Thymus (tissue), 11 donors: ENCODE results near the gene ZNF385B. TPM values are rescaled to one million over a fixed set of nuclear protein-coding genes. Genes with fewer than 3 reads are reported as not detected.

Source experiments
- DNase-seq, 9 donors: peaks; one replicate each; pipeline ENCODE4 v3.0.0-alpha.2; 2013; ENCODE audit warnings: low spot score in 9 of 9, low read depth in 6 of 9, missing footprints in 1 of 9
- H3K27ac ChIP-seq, 2 donors: one replicate each; pipeline ENCODE4 v1.5.1; 2013; ENCODE audit warnings: control low read depth in 1 of 2, low read depth in 1 of 2, low read length in 1 of 2, mild to moderate bottlenecking in 1 of 2, moderate library complexity in 1 of 2
- H3K27me3 ChIP-seq, 2 donors: one replicate each; pipeline ENCODE4 v1.5.1; 2013; ENCODE audit warnings: low read length in 1 of 2; ENCODE audit not compliant: control insufficient read depth in 2 of 2, insufficient read depth in 1 of 2
- H3K36me3 ChIP-seq, 2 donors: one replicate each; pipeline ENCODE4 v1.5.1; 2013; ENCODE audit warnings: low read length in 1 of 2, mild to moderate bottlenecking in 1 of 2, moderate library complexity in 1 of 2; ENCODE audit not compliant: control insufficient read depth in 2 of 2, insufficient read depth in 2 of 2
- H3K4me1 ChIP-seq, 2 donors: one replicate each; pipeline ENCODE4 v1.5.1; 2013; ENCODE audit warnings: low read length in 2 of 2; ENCODE audit not compliant: control insufficient read depth in 2 of 2, insufficient read depth in 2 of 2
- H3K4me3 ChIP-seq, 2 donors: one replicate each; pipeline ENCODE4 v1.5.1; 2013; ENCODE audit warnings: low read length in 2 of 2, control low read depth in 1 of 2, mild to moderate bottlenecking in 1 of 2
- H3K9me3 ChIP-seq, 2 donors: one replicate each; pipeline ENCODE4 v1.5.1; 2013; ENCODE audit warnings: low read length in 1 of 2, mild to moderate bottlenecking in 1 of 2; ENCODE audit not compliant: control insufficient read depth in 2 of 2, insufficient read depth in 1 of 2
- WGBS: extraction: QIAGEN DNeasy Blood & Tissue Kit; methylation state at CpG from one replicate; pipeline ENCODE4 v1.1.7; 2013; 5-methylcytosine and 5-hydroxymethylcytosine counted together
- polyA plus RNA-seq: library from polyadenylated mRNA; stranded (reverse); fragments of 200-250 nt; gene quantifications from one replicate; pipeline ENCODE4 v1.2.3, GENCODE V29; 2013
- total RNA-seq: library from RNA; stranded (reverse); fragments of 120-200 nt; gene quantifications from one replicate; pipeline ENCODE4 v1.2.4, GENCODE V29; 2013
- donor health status: healthy.

ZNF385B gene
- total and polyA plus RNA-seq, 2 donors: 0.14 to 2.0 TPM

DNA sequence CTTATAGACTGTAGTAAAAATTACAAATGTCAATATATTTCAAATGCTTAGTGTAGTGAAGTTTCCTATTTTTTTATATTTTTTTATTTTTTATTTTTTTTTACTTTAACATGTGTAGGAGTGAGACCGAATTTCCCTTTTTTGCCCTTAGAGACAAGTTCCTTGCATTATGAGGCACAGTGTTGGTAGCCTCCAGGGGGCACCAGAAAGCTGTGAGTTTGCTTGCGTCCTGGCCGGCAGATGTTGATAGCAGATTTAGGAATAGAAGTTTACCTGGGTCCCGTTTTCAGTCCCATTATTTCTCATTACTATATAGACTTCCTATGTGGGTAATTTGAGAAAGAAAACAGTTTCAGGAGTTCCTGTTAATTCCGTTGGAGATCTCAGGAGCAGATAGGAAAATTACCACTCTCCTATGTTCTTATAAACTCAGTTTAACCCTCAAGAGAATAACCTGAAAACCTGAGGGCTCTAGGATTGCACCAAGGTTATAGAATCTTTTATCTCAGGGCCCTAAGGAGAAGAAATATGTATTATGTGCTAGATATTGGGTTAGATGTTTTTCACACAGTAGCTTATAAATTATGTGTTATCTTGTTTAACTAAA is 439.3 kb downstream of the ZNF385B start:
- H3K9me3 ChIP-seq: no peaks in the 10 kb centered on the region
- peak in 6 of 9 donors; percentile 9 to 54 (median 24) for DNase-seq
- WGBS: 9% methylated on average over 5 of the region's 5 CpGs

DNA sequence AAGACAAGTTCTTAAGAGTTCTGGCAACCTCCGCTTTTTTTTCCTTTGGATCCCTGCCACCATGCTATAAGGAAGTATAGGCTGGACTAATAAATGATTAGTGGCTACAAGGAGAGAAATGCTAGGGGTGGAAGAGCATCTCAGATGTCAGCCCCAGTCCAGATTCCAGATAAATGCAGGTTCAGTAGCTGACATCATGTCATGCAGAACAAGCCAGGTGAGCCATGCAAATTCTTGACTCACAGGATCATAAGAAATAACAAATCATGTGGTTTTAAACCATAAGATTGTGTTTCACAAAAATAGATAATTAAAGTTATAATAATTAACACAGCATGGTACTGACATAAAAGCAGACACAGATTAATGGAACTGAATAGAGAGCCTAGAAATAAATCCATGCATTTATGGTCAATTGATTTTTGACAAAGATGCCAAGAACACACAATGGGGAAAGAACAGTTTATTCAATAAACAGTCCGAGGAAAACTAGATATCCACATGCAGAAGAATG is 443.9 kb downstream of the ZNF385B start:
- Histone ChIP-seq H3K27me3 (no peaks in the 10 kb centered on the region), H3K27ac (no peak overlapping the region), H3K36me3 (no peaks in the 10 kb centered on the region), H3K4me3 (no peak overlapping the region), H3K9me3 (no peaks in the 10 kb centered on the region), H3K4me1 (no peaks in the 10 kb centered on the region)
- no peak for DNase-seq
- WGBS: 66% methylated on average over 2 of the region's 2 CpGs

More for the DNA sequence above, 439.3 kb downstream of the ZNF385B start:
- no peaks in the 10 kb centered on the region for H3K4me1 ChIP-seq
- H3K27me3 ChIP-seq: peaks cover 0 to 4% of the 10 kb centered on the region in 2 donors
- no peak overlapping the region for H3K4me3 ChIP-seq
- H3K36me3 ChIP-seq: no peaks in the 10 kb centered on the region
- H3K27ac ChIP-seq: no peak overlapping the region

DNA sequence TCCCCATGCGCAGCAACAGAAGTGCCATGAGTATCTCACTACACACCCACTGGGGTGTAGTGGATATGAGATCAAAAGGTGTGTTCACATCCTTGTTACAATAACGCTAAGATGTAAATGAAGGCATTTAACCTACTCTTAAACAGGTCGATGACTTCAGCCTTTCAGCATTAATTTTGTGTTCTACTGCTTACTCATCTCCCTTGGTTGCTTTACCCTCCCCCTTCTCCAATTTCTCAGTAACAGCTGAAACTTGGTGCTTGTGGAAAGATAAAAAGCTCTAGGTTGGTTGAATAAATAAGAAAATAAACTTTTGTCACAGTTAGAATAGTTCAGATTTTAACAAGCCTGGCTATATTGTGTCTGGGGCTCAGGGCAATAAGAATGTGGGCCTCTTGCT is 449.3 kb downstream of the ZNF385B start:
- Histone ChIP-seq H3K4me3 (no peak overlapping the region), H3K4me1 (no peaks in the 10 kb centered on the region), H3K27me3 (no peaks in the 10 kb centered on the region), H3K9me3 (no peaks in the 10 kb centered on the region), H3K27ac (no peak overlapping the region), H3K36me3 (no peaks in the 10 kb centered on the region)
- WGBS: 92% methylated on average over 3 of the region's 3 CpGs
- DNase-seq: no peak

DNA sequence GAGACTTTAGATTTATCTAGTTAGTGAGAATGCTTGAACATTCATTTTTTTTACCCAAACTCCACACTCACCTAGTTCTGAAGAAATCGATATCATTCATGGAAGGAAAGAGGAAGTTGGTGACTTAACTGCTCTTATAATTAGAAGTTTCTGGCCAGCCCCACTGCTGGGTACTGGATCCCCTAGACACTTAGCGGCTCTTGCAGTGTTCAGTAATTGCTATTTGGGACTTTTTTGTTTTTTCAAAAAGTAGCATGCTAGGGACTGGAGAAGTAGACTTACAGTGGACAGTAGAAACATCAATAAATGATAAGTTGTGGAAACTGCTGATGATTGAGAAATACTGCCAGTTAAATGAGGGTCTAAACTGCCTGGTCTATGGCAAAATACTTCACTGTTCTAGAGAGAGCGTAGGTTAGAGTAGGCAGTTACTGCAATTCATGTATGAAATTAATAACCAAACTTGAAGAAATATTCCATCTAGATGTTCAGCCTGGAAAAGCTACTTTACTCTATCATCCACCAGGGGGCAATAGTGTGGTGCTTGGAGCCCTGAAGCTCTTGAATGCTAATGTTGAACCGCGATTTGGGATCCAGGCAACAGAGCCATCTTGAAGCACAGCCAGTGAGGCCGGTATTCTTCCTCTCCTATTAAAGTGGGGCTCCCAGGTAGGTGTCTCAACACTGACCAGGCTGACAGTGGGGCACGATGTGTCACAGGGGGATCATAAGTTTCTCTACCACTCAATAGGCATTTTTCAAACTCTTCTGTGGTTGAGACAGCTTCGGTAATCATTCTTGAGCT is 450.7 kb downstream of the ZNF385B start:
- no peaks in the 10 kb centered on the region for H3K9me3 ChIP-seq
- no peaks in the 10 kb centered on the region for H3K4me1 ChIP-seq
- H3K27ac ChIP-seq: no peak overlapping the region
- DNase-seq: peak in 8 of 9 donors; percentile 4 to 56 (median 18)
- no peaks in the 10 kb centered on the region for H3K27me3 ChIP-seq
- no peak overlapping the region for H3K4me3 ChIP-seq
- H3K36me3 ChIP-seq: no peaks in the 10 kb centered on the region
- WGBS: 30% methylated on average over 8 of the region's 8 CpGs

DNA sequence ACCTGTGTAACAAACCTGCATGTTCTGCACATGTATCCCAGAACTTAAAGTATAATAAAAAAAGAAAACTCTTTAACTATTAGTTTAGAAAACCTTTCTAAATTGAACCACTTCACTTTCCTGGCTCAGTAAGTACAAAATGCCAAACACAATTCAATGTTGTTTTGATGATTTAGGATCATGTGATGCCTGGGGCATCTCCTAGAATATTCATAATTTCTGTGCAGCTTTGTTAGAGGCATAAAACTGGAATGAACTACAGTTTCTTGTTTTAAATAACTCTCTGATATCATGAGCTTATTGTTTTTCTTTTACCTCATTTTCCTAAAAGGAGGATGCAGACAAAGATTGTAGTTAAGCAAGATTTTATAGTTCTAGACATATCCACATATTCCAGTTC is 457.8 kb downstream of the ZNF385B start:
- H3K27me3 ChIP-seq: no peaks in the 10 kb centered on the region
- H3K36me3 ChIP-seq: no peaks in the 10 kb centered on the region
- H3K9me3 ChIP-seq: no peaks in the 10 kb centered on the region
- no peak overlapping the region for H3K27ac ChIP-seq
- H3K4me3 ChIP-seq: no peak overlapping the region
- no peak for DNase-seq
- H3K4me1 ChIP-seq: no peaks in the 10 kb centered on the region

DNA sequence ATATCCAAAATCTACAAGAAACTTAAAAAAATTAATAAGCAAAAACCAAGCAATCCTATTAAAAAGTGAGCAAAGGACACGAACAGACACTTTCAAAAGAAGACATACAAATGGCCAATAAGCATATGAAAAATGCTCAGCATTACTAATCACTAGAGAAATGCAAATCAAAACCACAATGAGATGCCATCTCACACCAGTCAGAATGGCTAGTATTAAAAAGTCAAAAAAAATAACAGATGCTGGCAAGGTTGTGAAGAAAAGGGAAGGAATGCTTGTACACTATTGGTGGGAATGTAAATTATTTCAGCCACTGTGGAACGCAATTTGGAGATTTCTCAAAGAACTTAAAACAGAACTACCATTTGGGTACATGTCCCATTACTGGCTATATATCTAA is 467.9 kb downstream of the ZNF385B start:
- no peak overlapping the region for H3K4me3 ChIP-seq
- H3K27me3 ChIP-seq: no peaks in the 10 kb centered on the region
- H3K4me1 ChIP-seq: no peaks in the 10 kb centered on the region
- no peak overlapping the region for H3K27ac ChIP-seq
- DNase-seq: no peak
- WGBS: 93% methylated on average over 2 of the region's 2 CpGs
- H3K9me3 ChIP-seq: no peaks in the 10 kb centered on the region
- no peaks in the 10 kb centered on the region for H3K36me3 ChIP-seq

Other genes with a start within 250 kb of the ZNF385B start
- 21.3 TPM for gene CWC22, start 145.7 kb upstream of the ZNF385B start, total RNA-seq
- gene CWC22, start 145.7 kb upstream of the ZNF385B start, polyA plus RNA-seq: 21.4 TPM